NCI-H510A treated with DMSO at 0.1 percent for 48 hours (cell line): ENCODE measurements around the gene CCK.
"Not testable (repeated sequence)": the region's sequence is repeated elsewhere in the genome, so short reads cannot be mapped to it uniquely, and the experiment has no call there.

Source experiments
- DNase-seq: peaks from one replicate; lab custom pipeline; 2025; lab: John Stamatoyannopoulos, UW

CCK gene, protein sequence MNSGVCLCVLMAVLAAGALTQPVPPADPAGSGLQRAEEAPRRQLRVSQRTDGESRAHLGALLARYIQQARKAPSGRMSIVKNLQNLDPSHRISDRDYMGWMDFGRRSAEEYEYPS

DNA sequence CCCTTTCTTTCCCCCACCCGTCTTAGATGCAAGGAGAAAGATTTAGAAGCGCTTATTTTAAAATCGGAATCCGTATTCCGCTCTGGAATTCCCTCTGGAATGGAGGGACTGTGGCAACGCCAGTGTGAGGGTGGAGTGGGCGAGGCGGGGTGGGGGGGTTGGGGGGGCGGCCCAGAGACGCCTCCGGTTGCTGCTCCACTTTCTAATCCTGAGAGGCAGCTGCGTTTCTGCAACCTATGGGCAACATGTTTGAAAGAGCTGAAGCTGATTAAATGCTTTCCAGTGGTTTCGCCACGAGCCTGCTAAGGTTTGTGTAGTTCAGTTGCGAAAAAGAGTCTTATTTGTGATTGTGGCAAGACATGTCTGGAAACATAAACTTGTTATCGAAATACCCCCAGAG, at the start of gene CCK:
TSS of gene CCK (minus strand) at position 101 of the 400 bp plus-strand sequence. CDS start 2,555 bp downstream, outside the sequence.
- DNase-seq, result no peak

DNA sequence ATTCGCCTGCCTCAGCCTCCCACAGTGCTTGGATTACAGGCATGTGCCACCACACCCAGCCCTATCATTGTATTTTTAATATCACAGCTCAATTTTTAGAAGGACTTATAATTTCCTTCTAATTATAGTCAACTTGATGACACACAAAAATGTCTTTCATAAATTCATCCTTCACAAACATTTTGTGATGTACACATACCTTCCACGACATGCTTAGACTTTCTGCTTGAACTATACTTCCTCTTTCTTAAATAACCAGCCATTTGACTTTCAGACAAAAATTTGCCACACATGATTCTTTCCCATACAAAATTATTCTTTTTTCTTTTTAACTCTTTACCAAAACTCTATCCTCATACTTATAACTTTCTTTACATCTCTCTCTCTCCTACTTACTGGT, 48.4 kb upstream of the CCK start:
- DNase-seq, result no peak

GRCh38 chr3:42308651-42309050, 42.7 kb upstream of the CCK start:
- no peak for DNase-seq

DNA sequence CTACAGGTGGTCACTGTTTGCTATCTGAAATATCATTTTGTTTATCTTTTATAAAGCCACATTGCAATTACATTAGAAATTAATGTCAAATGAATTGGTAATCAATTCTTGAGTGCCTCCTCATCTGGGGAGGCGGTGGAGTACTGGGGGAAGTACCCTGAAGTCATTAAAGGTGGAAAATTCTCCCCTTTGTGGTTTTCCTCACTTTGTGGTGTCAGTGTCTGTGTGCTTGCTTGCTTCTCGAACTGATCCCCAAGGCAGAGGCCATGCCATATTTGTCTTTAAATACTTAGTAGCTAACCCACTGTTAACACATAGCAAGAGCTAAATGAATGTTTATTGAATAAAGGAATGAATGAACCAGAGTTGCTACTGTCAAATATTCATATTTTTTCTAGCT, 40.5 kb upstream of the CCK start:
- no peak for DNase-seq

DNA sequence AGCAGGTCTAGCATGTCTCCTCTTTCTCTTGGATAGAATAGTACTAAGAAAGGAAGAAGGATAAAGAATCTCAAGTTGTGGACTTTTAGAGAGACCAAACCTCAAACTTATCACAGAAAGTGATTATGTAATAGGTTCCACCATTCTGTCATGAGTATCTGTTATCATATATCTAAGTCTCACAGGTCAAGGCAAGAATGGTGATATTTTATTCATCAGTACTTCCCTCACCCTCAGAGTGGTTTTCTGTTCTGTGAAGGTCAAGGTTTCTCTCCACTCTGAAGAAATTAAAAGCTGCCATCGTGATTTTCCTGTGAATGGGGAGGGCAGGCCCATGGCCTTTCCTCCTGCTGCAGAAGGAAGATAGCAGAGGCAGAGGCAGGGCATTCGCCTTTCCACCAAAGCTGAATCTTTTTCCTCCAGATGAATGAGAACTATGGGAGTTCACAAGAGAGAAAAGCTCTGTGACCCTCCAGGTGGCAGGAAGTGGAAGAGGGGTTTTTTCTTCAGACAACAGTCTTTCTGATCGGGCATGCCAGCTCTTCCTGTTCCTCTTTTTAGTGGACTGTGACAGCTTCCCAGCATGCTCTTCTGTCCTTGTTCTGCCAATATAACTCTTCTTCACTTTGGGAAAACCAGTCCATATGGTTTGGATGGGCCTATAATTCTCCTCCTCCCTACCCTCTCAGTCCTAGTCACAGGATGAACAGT, 37.1 kb upstream of the CCK start:
- no peak for DNase-seq

GRCh38 chr3:42301446-42302175, 35.6 kb upstream of the CCK start:
- DNase-seq, result no peak

DNA sequence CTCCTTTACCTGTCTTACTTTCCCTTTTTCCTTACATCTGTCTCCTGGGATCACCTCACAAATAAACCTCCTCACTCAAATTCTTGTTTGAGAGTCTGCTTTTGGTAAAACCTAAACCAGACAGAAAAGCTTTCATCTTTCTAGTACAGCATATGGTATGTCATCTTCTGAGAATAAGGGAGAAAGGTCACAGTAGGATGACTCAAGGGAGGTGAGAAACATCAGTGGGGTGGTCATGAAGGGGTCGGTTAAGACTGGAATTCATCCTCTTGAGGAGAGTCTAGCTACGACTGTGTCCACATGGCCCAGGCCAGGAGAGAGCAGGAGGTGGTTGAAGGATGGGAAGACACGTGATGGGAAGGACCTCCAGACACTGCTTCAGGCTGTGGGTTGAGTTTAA, 34.8 kb upstream of the CCK start:
- DNase-seq, result no peak

DNA sequence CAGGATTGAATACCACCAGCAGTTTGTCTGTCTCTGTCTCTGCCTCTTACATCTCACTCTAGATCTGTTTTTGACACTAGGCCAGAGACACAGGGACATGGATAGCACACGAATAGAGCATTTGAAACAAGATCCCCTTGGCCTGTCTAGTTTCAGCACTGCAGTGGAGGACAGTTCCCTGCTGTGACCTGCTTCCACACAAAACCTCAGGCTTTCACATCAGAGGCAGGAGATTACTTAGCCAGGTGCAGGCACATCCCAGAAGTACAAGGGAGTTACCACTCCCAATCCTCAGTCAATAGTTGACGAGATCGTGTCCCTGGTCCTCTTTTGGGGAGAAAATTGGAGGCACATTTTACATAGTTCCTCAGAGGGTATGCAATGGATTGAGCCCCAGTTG, 34.0 kb upstream of the CCK start:
- DNase-seq, result no peak

GRCh38 chr3:42298259-42298658, 32.3 kb upstream of the CCK start:
- no peak for DNase-seq

DNA sequence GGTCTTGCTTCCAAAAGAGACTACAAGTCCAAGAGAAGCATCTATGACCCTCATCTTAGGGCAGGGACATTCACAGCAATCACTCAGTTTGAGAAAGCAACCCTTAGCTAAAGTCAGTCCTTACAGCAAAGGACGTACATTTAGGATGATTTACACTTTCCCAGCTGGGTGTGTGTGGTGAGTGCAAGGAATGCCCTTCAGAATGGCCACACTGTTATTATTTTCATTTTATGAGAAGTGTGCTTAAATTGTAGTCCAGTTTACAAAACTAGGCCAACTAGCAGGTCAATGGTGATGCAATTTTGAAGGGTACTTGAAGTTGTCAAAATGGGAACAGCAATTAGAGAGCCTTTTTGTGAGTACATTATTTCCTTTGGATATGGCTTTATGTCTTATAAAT, 26.0 kb upstream of the CCK start:
- no peak for DNase-seq

- DNase-seq, result no peak
These were observed 25.2 kb upstream of the CCK start for GRCh38 chr3:42290966-42291714.

- DNase-seq, result no peak
These were observed 23.0 kb upstream of the CCK start for GRCh38 chr3:42289026-42289425.

- no peak for DNase-seq
These were observed 22.4 kb upstream of the CCK start for GRCh38 chr3:42288385-42288784.

DNA sequence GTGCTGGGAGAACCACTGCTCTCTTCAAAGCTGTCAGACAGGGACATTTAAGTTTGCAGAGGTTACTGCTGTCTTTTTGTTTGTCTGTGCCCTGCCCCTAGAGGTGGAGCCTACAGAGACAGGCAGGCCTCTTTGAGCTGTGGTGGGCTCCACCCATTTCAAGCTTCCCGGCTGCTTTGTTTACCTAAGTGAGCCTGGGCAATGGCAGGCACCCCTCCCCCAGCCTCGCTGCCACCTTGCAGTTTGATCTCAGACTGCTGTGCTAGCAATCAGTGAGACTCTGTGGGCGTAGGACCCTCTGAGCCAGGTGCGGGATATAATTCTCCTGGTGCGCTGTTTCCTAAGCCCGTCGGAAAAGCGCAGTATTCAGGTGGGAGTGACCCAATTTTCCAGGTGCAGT, 21.4 kb upstream of the CCK start:
- DNase-seq, result not testable (repeated sequence)

DNA sequence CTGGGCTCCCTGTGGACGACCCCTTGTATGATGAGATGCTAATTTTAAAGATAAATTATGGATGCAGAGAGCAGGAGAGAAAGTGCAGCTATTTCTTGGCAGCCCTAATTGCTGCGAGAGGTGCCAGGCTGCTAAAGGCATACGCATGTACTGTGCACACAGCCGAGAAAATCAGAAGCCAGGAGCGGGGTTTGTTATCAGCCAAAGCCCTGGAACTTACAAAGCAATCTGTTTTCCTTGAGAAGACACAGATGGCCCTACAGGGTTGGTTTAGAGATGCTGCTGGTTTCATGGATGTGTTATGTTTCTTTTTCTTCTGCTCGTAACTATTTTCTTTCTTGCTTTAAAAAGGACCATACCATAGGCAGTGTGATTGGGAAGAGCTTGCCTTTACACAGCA, 11.7 kb upstream of the CCK start:
- no peak for DNase-seq

DNA sequence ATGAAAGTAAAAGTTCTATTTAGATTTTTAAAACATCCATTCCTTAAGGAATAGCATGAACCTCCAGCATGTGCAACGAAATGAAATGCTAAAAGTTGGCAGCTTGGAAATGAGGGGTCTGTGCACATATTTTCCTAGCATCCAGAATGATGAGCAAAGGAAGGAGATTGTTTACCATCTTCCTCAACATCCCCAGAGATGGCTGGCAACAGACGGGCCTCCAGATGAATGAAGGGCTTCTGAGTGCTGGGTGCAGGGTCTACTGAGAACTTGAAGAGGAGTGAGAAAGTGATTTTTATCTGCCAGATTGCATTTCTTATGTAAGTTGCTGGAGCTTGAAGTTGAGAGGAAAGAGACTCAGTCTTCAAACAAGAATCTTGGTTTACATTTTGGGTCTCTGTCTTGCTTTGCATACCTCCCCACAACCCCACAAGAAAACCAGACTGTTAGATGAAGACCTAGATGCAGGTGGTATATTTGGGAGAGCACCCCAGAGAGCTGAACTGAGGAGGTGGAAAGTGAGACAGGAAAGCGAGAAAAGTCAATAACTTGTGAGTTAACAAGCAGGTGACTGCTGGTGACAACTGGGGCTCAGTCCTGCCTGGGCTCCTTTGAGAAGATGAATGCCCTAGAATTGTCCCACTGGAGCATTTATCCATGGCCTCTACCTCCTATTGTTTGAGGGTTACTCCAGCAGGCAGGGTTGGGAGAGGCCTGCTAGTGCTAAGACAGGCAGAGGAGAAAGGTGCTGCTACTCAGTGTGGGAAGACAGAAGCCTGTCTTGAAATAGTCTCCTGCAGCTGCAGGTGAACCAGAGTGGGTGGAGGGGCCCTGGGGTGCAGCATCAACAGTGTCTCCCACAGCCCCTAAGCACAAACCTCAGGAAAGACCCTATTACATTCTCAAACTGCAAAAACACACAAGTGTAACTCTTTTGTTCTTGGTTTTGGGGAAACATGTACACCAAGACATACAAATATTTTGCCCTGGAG, 10.5 kb upstream of the CCK start:
- DNase-seq, result no peak

DNA sequence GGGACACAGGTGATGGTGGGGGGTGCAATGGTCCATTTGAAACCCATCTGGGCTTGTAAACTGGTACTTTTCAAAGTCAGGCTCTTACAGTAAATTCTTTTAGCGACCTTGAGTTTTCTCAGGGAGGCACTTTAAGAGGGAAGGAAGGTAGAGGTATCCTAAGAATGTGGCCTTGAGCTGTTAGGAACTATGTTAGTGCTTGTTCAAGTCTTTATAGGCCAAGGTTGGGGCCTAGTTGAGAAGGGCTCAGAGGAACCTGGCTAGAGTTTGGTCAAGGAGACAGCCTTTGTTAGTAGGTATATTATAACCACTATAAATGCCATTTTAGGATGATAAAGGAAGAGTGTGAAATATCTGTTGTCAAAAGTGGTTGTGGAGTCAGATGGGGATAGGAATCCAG, 9.2 kb upstream of the CCK start:
- DNase-seq, result no peak

DNA sequence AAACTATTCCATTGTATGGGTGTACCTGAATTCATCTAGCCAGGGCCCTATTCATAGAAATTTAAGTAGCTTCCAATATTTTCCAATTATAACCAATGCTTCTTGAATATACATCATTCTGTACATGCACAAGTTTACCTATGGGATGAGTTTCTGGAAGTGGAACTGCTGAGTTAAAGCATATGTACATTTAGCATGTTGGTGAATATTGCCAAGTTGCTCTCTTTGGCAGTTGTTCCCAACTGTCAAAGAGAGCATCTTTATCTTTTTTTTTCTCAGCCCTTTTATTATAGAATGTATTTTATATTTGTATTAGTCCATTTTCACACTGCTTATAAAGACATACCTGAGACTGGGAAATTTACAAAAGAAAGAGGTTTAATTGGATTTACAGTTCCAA, 8.3 kb upstream of the CCK start:
- DNase-seq, result no peak

DNA sequence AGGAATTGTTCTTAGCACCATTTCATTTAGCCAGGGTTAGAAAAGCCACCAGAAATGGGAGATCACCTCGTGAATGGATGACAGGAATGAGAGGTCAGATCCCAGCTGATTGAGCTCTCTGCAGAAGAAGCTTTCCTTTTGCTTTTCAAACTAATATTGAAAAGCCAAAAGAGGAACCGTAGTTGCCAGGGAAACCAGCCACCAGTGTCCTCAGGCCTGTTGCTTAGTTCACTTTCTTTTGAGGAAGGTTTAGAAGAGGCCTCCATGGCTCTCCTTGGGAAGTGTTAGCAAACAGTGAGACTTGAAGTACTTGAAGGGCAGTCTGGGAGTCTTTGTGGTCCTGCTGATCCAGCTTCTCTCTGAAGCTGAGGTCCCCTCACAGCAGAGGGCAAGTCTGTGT, 7.4 kb upstream of the CCK start:
- no peak for DNase-seq

DNA sequence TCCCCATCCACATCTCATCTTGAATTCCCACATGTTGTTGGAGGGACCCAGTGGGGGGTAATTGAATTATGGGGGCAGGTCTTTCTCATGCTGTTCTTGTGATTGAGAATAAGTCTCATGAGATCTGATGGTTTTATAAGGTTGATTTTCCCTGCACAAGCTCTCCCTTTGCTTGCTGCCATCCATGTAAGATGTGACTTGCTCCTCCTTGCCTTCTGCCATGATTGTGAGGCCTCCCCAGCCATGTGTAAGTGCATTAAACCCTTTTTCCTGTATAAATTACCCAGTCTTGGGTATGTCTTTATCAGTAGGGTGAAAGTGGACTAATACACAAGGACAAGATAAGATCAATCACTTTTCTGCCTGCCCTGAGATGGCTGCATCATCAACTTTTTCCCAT, 5.8 kb upstream of the CCK start:
- DNase-seq, result no peak

GRCh38 chr3:42270561-42270960, 4.6 kb upstream of the CCK start:
- DNase-seq, result no peak

- DNase-seq, result no peak
These were observed 3.7 kb upstream of the CCK start for GRCh38 chr3:42269647-42270046.
